Omental fat pad (tissue), 4 donors: ENCODE results near the gene TBL1X. TPM values are rescaled to one million over a fixed set of nuclear protein-coding genes. Genes with fewer than 3 reads are reported as not detected.

Experiments used
- ATAC-seq: fragments of 150-250 bp; one replicate; pipeline ENCODE4 v1.9.1; 2016; ENCODE audit warnings: mild to moderate bottlenecking, moderate library complexity; ENCODE audit not compliant: low FRiP score
- DNase-seq: peaks from one replicate; pipeline ENCODE4 v3.0.0-alpha.2; 2019; ENCODE audit warnings: low spot score
- CTCF ChIP-seq, 3 donors: fragments of 450-650 bp; IDR thresholded peaks; one replicate each; pipeline ENCODE4 v1.5.1; 2016 to 2017; ENCODE audit warnings: antibody characterized with exemption in 3 of 3, mild to moderate bottlenecking in 3 of 3, moderate library complexity in 2 of 3
- total RNA-seq, 4 donors: library from RNA; depleted of rRNA; stranded (reverse); fragments of >200 nt; gene quantifications; one replicate each; pipeline ENCODE4 v1.1.0, GENCODE V29; 2016

The TBL1X gene
- total RNA-seq, 4 donors from 2014 or later, result 13.1 to 22.7 (median 16.2) TPM

- no peak for TF ChIP-seq CTCF (IDR thresholded peaks at IDR 0.05)
- DNase-seq, result no peak
- ATAC-seq, result no peak
Observed at GRCh38 chrX:9687899-9688298, 223.0 kb downstream of the TBL1X start.

- DNase-seq, result no peak
- no peak for ATAC-seq
- TF ChIP-seq CTCF (IDR thresholded peaks at IDR 0.05), result no peak
Observed at GRCh38 chrX:9688833-9689232, 224.0 kb downstream of the TBL1X start.

- TF ChIP-seq CTCF (IDR thresholded peaks at IDR 0.05), result no peak
- DNase-seq (no peak), ATAC-seq (no peak)
Observed at GRCh38 chrX:9690046-9690445, 225.2 kb downstream of the TBL1X start.

- DNase-seq, result no peak
- no peak for ATAC-seq
Observed at GRCh38 chrX:9693307-9694001, 228.6 kb downstream of the TBL1X start.

GRCh38 chrX:9698576-9698975 is 233.7 kb downstream of the TBL1X start:
- DNase-seq (no peak), ATAC-seq (no peak)
- TF ChIP-seq CTCF (IDR thresholded peaks at IDR 0.05), result no peak

More at GRCh38 chrX:9693307-9694001, 228.6 kb downstream of the TBL1X start:
- TF ChIP-seq CTCF (IDR thresholded peaks at IDR 0.05), result no peak

GRCh38 chrX:9700555-9700954 is 235.7 kb downstream of the TBL1X start:
- no peak for ATAC-seq
- TF ChIP-seq CTCF (IDR thresholded peaks at IDR 0.05), result no peak
- no peak for DNase-seq

- ATAC-seq, result no peak
Observed at GRCh38 chrX:9701790-9702189, 236.9 kb downstream of the TBL1X start.

More at GRCh38 chrX:9701790-9702189, 236.9 kb downstream of the TBL1X start:
- DNase-seq, result no peak
- no peak for TF ChIP-seq CTCF (IDR thresholded peaks at IDR 0.05)
